ENCODE results near the gene CCDC14. TPM values are rescaled to one million over a fixed set of nuclear protein-coding genes. Genes with fewer than 3 reads are reported as not detected.

CCDC14 gene
- total RNA-seq, 4 donors from 2014 or later: 7.7 to 28.4 (median 26.8) TPM

- TF ChIP-seq POLR2A (IDR thresholded peaks at IDR 0.05) (no peak), CTCF (IDR thresholded peaks at IDR 0.05) (no peak)
- Histone ChIP-seq H3K27ac (no peak overlapping the region), H3K4me3 (no peak overlapping the region), H3K36me3 (peaks cover 0 to 36% (median 0%) of the 10 kb centered on the region in 3 donors), H3K4me1 (no peaks in the 10 kb centered on the region), H3K9me3 (no peaks in the 10 kb centered on the region), H3K27me3 (no peaks in the 10 kb centered on the region)
- intact Hi-C loops (cut with DNase I): no loop called here
- no peak for DNase-seq
These were observed 25.2 kb downstream of the CCDC14 start for GRCh38 chr3:123935830-123936229.

- peaks cover 0 to 49% (median 0%) of the 10 kb centered on the region in 3 donors for H3K36me3 ChIP-seq
- H3K4me3 ChIP-seq: no peak overlapping the region
- no peaks in the 10 kb centered on the region for H3K4me1 ChIP-seq
- WGBS, 2 donors: 74 to 85% methylated on average over 2 of the region's 2 CpGs
- no peaks in the 10 kb centered on the region for H3K9me3 ChIP-seq
- no peak for DNase-seq
- intact Hi-C loops (cut with DNase I): no loop called here
- H3K27me3 ChIP-seq: no peaks in the 10 kb centered on the region
- no peak for TF ChIP-seq POLR2A (IDR thresholded peaks at IDR 0.05)
- TF ChIP-seq CTCF (IDR thresholded peaks at IDR 0.05): no peak
- H3K27ac ChIP-seq: no peak overlapping the region
These were observed 26.8 kb downstream of the CCDC14 start for GRCh38 chr3:123934250-123934649.

GRCh38 chr3:123930445-123930844 lies 30.6 kb downstream of the CCDC14 start:
- Histone ChIP-seq H3K4me1 (no peaks in the 10 kb centered on the region), H3K9me3 (no peaks in the 10 kb centered on the region), H3K27me3 (no peaks in the 10 kb centered on the region), H3K27ac (no peak overlapping the region), H3K4me3 (no peak overlapping the region), H3K36me3 (peaks cover 0 to 54% (median 0%) of the 10 kb centered on the region in 3 donors)
- no peak for DNase-seq
- intact Hi-C loops (cut with DNase I): no loop called here
- TF ChIP-seq POLR2A (IDR thresholded peaks at IDR 0.05) (no peak), CTCF (IDR thresholded peaks at IDR 0.05) (no peak)

- intact Hi-C loops (cut with DNase I): no loop called here
- H3K4me1 ChIP-seq: no peaks in the 10 kb centered on the region
- no peaks in the 10 kb centered on the region for H3K9me3 ChIP-seq
- H3K27ac ChIP-seq: no peak overlapping the region
- WGBS, 2 donors: 94 to 96% methylated on average over 9 of the region's 9 CpGs
- no peak for DNase-seq
- H3K36me3 ChIP-seq: peaks cover 0 to 65% (median 0%) of the 10 kb centered on the region in 3 donors
- H3K27me3 ChIP-seq: no peaks in the 10 kb centered on the region
- no peak overlapping the region for H3K4me3 ChIP-seq
- no peak for TF ChIP-seq CTCF (IDR thresholded peaks at IDR 0.05)
- TF ChIP-seq POLR2A (IDR thresholded peaks at IDR 0.05): no peak
These were observed 31.7 kb downstream of the CCDC14 start for GRCh38 chr3:123929325-123929724.

GRCh38 chr3:123926396-123926795 lies 34.6 kb downstream of the CCDC14 start:
- H3K27ac ChIP-seq: no peak overlapping the region
- H3K36me3 ChIP-seq: peaks cover 0 to 57% (median 0%) of the 10 kb centered on the region in 3 donors
- H3K27me3 ChIP-seq: no peaks in the 10 kb centered on the region
- TF ChIP-seq POLR2A (IDR thresholded peaks at IDR 0.05): no peak
- no peak for TF ChIP-seq CTCF (IDR thresholded peaks at IDR 0.05)
- H3K4me1 ChIP-seq: no peaks in the 10 kb centered on the region
- H3K4me3 ChIP-seq: no peak overlapping the region
- intact Hi-C loops (cut with DNase I): no loop called here
- H3K9me3 ChIP-seq: peaks cover 0 to 7% (median under 1%) of the 10 kb centered on the region in 3 donors
- DNase-seq: no peak

Measured in esophagus squamous epithelium (tissue), 5 donors.